ENCODE measurements around the gene SPDYE5.
"Not testable (repeated sequence)": the region's sequence is repeated elsewhere in the genome, so short reads cannot be mapped to it uniquely, and the experiment has no call there.

Gene SPDYE5, protein sequence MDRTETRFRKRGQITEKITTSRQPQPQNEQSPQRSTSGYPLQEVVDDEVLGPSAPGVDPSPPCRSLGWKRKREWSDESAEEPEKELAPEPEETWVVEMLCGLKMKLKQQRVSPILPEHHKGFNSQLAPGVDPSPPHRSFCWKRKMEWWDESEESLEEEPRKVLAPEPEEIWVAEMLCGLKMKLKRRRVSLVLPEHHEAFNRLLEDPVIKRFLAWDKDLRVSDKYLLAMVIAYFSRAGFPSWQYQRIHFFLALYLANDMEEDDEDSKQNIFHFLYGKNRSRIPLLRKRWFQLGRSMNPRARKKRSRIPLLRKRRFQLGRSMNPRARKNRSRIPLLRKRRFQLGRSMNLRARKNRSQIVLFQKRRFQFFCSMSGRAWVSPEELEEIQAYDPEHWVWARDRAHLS

DNA sequence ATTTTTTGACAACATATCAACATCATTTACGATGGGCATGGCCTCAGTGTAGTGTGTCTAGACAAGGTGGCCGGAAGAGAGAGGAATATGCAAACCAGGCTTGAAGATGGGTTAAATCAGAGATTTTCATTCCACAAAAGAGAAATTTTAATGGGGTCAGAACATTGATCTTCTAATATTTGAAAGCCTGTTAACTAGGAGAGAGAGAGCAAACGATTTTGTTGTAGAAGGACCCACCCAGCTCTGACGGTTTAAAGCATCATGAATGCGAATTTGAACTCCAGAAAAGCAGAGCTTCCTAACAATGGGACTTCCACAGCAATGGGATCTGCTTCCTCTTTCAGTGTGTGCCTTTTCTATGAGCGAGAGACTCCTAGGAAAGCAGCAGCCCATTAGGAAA lies at the start of gene SPDYE5:
Gene SPDYE5 (plus strand): TSS at position 301 of the 400 bp plus-strand sequence. CDS start 1,728 bp downstream, outside the sequence.
- not testable (repeated sequence) for H3K4me3 ChIP-seq; H3K9ac ChIP-seq (ENCODE audit: insufficient read length); H3K27ac ChIP-seq; DNase-seq (ENCODE audit: low read depth, low spot score); H3K36me3 ChIP-seq (ENCODE audit: insufficient read depth, low read length); H3K9me3 ChIP-seq (ENCODE audit: low read depth, low read length)

DNA sequence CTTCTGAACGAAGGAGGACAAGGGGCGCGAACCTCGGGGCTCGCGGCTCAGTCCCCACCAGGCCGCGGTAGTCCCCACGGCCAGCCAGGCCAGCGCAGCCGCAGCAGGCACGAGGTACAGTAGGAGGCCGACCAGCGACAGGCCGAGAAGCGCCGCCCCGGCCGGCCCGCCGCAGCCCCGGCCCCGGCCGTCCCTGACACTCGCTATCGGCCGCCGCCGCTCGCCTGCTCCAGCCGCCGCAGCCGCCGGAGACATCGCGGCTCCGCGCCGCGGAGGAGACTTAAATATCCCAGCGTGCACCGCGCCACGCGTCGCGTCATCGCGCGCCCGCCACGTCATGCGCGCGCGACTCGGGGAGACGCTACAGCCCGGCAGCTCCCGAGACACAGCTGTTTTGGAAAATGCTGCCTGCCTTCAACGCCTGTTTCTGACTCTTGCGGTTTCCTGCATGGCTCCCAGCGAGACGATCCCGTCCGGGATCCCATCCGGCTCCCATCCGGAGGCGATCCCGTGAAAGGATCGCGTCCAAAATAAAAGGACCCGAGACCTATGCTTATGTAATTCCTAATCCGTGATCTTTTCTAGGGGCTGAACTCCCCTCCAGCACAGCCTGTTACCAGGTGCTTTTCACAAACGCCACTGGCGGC lies 49.5 kb upstream of the SPDYE5 start:
- Histone ChIP-seq H3K9ac (ENCODE audit: insufficient read length) (peak overlapping the region; percentile 65), H3K27ac (peak overlapping the region; percentile 64; the same call in 1 of the 2 replicates), H3K4me3 (peak overlapping the region; percentile 75), H3K36me3 (ENCODE audit: insufficient read depth, low read length) (peaks cover 27% of the 10 kb centered on the region)
- not testable (repeated sequence) for H3K9me3 ChIP-seq (ENCODE audit: low read depth, low read length); DNase-seq (ENCODE audit: low read depth, low spot score)

DNA sequence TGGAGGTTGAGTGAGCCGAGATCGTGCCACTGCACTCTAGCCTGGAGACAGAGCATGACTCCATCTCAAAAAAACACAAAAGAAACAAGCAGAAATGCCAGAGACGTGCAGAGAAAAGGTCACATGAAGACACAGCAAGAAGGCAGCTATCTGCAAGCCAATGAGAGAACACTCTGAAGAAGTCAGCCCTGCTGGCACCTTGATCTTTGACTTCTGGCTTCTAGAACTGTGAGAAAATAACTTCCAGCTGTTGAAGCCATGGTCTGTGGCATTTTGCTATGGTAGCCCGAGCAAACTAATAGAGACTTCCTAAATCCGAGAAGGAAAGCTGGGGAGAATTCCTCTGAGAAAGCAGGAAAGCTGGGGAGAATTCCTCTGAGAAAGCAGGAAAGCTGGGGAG lies 42.2 kb upstream of the SPDYE5 start:
- not testable (repeated sequence) for H3K4me3 ChIP-seq; H3K36me3 ChIP-seq (ENCODE audit: insufficient read depth, low read length)

DNA sequence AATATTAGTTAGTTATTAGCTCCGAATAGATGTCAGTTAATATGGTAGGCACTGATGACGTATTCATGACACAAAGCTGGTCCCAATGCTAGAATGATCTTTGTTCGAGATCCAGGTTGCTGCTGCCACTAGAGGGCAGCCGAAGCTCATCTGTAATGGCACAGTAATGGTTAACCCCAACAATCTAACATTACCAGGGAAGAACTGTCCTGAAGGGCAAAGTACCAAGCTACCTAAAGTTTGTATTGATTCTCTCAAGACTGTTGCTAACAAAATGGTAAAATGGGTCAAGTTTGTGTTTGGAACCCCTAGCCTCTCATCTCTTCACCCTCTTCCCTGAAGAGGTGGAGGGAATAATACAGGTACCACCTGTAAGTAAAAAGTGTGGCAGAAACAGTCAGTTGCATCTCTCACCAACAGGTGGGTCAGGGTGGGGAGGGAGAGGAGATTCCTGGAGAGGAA lies 39.6 kb upstream of the SPDYE5 start:
- not testable (repeated sequence) for H3K36me3 ChIP-seq (ENCODE audit: insufficient read depth, low read length); DNase-seq (ENCODE audit: low read depth, low spot score); H3K4me3 ChIP-seq; H3K27ac ChIP-seq; H3K9ac ChIP-seq (ENCODE audit: insufficient read length); H3K9me3 ChIP-seq (ENCODE audit: low read depth, low read length)

More for the DNA sequence above, 42.2 kb upstream of the SPDYE5 start:
- not testable (repeated sequence) for H3K9me3 ChIP-seq (ENCODE audit: low read depth, low read length); DNase-seq (ENCODE audit: low read depth, low spot score); H3K27ac ChIP-seq; H3K9ac ChIP-seq (ENCODE audit: insufficient read length)

DNA sequence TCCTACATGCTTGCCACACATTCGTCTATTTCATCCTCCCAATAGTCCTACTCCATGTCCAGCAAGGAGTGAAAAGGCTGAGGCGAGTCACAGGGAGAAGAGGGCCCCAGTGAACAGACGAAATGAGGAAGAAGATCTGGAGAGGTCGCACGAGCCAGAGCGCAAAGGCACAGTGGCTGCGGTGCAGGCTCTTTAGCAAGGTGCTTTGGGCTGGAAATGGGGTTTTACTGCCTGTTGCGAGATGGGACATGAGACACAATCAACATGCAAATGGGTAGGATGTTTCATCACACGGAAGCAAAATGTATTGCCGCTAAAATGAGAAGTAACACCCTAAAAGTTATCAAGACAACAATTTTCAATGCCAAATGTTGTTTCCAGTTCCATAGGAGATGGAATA lies 35.7 kb upstream of the SPDYE5 start:
- H3K4me3 ChIP-seq; H3K36me3 ChIP-seq (ENCODE audit: insufficient read depth, low read length); DNase-seq (ENCODE audit: low read depth, low spot score); H3K9me3 ChIP-seq (ENCODE audit: low read depth, low read length); H3K27ac ChIP-seq; H3K9ac ChIP-seq (ENCODE audit: insufficient read length): not testable (repeated sequence)

DNA sequence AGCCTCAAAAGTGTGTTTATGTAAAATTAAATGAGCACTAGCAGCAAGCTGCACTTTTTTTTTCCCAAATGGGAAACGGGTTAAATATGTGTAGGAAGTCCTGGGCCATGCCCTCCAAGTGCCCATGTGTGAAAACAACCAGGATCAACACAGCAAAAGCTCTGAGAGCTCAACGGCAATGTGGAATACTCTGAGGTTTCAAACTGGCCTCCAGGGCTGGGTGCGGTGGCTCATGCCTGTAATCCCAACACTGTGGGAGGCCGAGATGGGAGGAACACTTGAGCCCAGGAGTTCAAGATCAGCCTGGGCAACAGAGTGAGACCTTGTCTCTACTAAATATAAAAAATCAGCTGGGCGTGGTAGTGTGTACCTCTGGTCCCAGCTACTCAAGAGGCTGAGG lies 34.1 kb upstream of the SPDYE5 start:
- not testable (repeated sequence) for H3K4me3 ChIP-seq; H3K27ac ChIP-seq; DNase-seq (ENCODE audit: low read depth, low spot score); H3K9me3 ChIP-seq (ENCODE audit: low read depth, low read length); H3K36me3 ChIP-seq (ENCODE audit: insufficient read depth, low read length); H3K9ac ChIP-seq (ENCODE audit: insufficient read length)

DNA sequence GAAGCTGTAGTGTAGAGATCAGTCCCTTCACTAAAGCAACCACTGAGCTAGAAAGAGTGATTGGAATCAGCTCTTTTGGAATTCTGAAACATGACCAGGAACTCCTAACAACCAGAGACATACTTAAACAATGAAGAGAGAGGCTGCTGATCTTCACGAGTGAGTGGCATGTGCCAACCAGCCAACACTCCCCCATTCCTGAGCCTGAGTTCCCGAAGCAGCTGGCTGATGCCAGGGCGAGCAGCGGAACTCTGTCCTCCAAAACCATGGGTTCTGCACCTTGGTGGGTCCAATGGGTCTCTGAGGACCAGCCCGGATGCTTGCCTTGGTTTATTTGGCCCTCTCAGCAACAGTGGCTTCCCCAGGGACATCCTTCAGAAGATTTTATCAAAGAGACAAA lies 31.6 kb upstream of the SPDYE5 start:
- not testable (repeated sequence) for H3K9me3 ChIP-seq (ENCODE audit: low read depth, low read length); H3K4me3 ChIP-seq; H3K27ac ChIP-seq; DNase-seq (ENCODE audit: low read depth, low spot score); H3K9ac ChIP-seq (ENCODE audit: insufficient read length); H3K36me3 ChIP-seq (ENCODE audit: insufficient read depth, low read length)

DNA sequence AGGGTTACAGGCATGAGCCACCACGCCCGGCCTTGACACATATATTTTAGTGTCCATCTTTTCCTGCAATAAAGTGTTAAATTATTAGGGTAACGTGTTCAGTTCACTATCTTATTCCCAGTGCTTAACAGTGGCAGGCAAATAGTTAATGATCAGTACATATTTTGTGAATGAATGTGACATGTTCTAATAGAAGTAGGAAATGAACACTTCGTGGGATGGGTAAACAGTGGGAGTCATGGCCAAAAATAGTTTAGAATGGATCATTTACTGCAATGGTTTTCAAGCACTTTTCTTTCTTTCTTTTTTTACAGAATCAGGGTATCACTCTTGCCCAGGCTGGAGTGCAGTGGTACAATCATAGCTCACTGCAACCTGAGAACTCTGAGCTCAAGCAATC lies 22.0 kb upstream of the SPDYE5 start:
- peaks cover 16% of the 10 kb centered on the region for H3K36me3 ChIP-seq (ENCODE audit: insufficient read depth, low read length)
- H3K27ac ChIP-seq; DNase-seq (ENCODE audit: low read depth, low spot score); H3K9me3 ChIP-seq (ENCODE audit: low read depth, low read length); H3K9ac ChIP-seq (ENCODE audit: insufficient read length); H3K4me3 ChIP-seq: not testable (repeated sequence)

DNA sequence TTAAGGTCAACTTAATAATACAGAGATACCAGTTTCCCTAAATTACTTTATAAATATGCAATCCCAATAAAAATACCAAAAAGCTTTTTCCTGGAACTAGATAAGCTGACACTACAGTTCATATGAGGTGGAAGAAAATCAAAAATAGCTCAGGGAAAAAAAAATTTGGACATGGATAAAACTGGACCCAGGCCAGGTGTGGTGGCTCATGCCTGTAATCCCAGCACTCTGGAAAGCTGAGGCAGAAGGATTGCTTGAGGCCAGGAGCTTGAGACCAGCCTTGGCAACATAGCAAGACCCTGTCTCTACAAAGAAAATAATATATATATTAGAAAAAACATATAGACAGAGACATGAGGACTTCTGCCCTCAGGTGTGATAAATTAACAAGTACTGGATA lies 14.7 kb upstream of the SPDYE5 start:
- H3K4me3 ChIP-seq; H3K36me3 ChIP-seq (ENCODE audit: insufficient read depth, low read length); H3K9ac ChIP-seq (ENCODE audit: insufficient read length); H3K9me3 ChIP-seq (ENCODE audit: low read depth, low read length); H3K27ac ChIP-seq; DNase-seq (ENCODE audit: low read depth, low spot score): not testable (repeated sequence)

DNA sequence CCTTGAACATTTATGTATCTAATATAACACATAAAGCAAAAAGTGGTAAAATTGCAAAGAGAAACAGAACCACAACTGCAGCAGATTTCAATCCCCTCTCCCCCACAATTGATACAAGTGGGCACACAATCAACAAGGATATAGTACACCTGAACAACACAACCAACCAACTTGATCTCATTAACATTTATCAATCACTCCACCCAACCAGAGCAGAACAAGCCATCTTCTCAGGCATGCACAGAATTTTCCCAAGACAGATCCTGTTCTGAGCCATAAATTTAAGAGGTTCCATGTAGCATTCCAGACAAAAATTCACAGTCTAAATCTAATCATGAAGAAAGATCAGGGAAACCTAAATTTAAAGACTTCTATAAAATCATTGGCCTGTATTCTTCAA lies 11.8 kb upstream of the SPDYE5 start:
- not testable (repeated sequence) for DNase-seq (ENCODE audit: low read depth, low spot score); H3K9ac ChIP-seq (ENCODE audit: insufficient read length); H3K4me3 ChIP-seq; H3K9me3 ChIP-seq (ENCODE audit: low read depth, low read length); H3K36me3 ChIP-seq (ENCODE audit: insufficient read depth, low read length); H3K27ac ChIP-seq

DNA sequence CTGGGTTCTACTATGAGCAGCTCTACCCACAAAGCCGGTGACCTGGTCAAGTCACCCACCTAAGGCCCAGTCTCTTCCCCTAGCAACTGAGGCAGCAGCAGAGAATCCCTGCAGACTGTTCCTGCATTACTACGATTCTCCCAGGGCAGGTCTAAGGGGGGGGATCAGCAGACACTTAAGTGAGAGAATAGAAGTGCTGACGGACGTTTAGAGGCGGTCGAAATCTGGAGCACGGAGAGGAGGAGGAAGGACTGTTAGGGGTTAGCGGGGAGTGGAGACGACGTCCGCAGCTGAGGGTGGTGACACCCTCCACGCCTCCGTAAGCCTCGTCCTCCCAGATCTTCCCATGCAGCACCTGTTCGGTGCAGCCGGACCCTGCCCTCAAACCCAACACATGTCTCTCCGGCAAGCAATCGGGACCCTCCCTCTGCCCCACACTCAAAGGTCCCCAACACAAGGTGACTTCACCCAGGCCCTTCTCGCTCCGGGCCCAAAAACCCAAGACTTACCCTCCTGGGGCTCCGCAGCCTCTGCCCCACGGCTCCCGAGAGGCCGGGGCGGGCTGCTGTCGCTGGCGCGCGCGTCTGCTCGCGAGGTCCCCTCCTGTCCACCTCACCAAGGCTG lies 6.7 kb upstream of the SPDYE5 start:
- Histone ChIP-seq H3K4me3 (peak overlapping the region; percentile 88), H3K9ac (ENCODE audit: insufficient read length) (peak overlapping the region; percentile 90)
- not testable (repeated sequence) for H3K27ac ChIP-seq; DNase-seq (ENCODE audit: low read depth, low spot score); H3K36me3 ChIP-seq (ENCODE audit: insufficient read depth, low read length); H3K9me3 ChIP-seq (ENCODE audit: low read depth, low read length)
